GM21423 (cell line): ENCODE data around the gene OSBPL6.
"Not testable (repeated sequence)": the region's sequence is repeated elsewhere in the genome, so short reads cannot be mapped to it uniquely, and the experiment has no call there.

Experiments used
- ATAC-seq: cut with Tn5 transposase; IDR thresholded peaks from one replicate; pipeline ENCODE4 v1.9.1; 2021; ENCODE audit warnings: mild to moderate bottlenecking, moderate library complexity; ENCODE audit not compliant: unreplicated experiment

Gene OSBPL6

DNA sequence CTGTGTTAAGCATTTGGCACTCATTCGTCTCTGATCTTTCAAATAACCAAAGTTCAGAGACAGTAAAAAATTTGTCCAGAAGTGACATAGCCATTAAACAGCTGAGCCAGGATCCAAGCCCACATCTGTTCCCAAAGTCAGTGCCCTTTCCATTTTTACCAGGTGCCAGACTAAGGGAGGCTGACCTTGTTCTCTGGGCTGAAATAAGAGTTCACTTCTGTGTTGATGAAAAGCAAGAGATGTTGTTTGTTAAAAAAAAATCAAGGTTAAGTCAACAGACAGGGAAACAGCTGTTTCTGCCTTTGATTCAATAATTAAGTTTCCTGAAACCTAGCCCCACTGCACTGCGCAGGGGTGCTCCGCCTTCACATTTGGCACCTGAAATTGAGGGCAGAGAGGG, 139.5 kb downstream of the OSBPL6 start:
- no peak for ATAC-seq

- ATAC-seq, result no peak
These were observed 140.9 kb downstream of the OSBPL6 start for GRCh38 chr2:178335230-178335629.

DNA sequence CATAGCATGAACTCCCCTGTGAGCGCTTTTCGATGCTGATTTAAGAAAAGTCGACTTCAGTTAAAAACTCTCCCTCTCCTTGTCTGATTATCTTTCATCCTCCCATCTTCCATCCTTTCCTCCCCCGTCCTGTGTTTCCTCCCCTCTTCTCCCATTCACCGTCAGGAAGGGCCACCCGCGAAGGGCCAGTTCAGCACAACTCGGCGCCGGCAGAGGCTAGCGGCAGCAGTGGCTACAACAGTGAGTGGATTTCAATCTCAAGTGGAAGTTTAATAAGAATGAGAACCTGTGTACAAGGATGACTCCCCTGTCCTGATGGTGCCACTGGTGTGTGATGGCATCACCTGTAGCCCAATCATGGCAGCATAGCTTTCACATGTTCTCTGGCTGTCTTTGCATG, 149.8 kb downstream of the OSBPL6 start:
- ATAC-seq, result no peak

- no peak for ATAC-seq
These were observed 151.6 kb downstream of the OSBPL6 start for GRCh38 chr2:178345951-178346350.

DNA sequence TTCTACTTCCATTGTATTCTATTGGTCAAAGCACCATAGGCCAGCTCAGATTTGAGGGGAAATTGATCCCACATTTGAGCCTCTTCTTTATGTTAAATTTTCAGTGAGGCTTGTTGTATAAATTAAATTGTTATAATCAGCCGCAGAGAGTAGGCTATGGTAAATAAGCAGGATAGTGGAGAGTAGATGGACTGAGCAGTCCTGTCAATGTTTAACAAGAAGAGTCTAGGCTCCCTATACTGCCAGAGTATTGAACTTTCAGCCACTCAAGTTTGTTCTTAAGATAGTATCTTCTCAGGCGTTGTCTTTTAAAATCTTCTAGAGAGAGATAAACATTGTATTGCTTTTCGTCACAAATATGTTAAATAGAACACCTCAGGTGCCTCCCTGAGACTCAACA, 155.7 kb downstream of the OSBPL6 start:
- no peak for ATAC-seq

DNA sequence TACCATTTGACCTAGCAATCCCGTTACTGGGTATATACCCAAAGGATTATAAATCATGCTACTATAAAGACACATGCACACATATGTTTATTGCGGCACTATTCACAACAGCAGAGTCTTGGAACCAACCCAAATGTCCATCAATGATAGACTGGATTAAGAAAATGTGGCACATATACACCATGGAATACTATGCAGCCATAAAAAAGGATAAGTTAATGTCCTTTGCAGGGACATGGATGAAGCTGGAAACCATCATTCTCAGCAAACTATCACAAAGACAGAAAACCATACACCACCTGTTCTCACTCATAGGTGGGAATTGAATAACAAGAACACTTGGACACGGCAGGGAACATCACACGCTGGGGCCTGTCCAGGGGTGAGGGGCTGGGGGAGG, 163.4 kb downstream of the OSBPL6 start:
- ATAC-seq, result not testable (repeated sequence)

GRCh38 chr2:178359192-178359912, 165.0 kb downstream of the OSBPL6 start:
- no peak for ATAC-seq

DNA sequence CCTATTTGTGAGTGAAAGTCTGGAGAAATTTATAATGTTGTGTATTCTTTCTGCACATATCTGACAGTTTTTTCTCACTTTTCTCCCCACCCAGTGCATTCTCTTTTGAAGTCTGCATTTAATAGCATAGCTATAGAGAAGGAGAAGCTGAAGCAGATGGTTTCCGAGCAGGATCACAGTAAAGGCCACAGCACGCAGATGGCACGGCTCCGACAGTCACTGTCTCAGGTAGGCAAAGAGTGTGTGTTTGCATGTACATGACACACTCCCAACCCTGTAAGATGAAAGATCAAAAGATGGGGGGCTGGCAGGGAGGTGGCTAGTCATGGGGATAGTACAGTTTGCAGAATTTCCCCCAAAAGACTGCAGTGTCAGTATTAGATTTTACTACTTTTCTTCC, 167.3 kb downstream of the OSBPL6 start:
- ATAC-seq, result no peak

DNA sequence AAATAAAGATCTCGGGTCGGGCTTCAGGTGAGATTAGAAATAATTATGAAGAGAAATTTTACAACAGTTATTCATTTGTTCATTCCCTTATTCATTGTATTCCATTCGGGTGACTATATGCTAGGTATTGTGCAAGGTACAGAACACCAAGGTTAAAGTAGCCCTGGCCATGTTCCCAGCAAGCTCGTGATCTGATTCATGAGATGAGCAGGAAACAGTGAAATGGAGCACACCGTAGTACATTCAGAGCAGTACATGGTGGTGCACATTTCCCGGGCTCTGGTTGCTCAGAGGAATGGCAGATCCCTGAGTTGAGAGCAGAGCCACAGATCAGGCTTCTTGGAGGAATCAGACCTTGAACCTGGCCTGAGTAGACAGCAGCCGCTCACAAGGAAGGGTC, 168.9 kb downstream of the OSBPL6 start:
- no peak for ATAC-seq

GRCh38 chr2:178365116-178365515, 170.8 kb downstream of the OSBPL6 start:
- ATAC-seq, result no peak

DNA sequence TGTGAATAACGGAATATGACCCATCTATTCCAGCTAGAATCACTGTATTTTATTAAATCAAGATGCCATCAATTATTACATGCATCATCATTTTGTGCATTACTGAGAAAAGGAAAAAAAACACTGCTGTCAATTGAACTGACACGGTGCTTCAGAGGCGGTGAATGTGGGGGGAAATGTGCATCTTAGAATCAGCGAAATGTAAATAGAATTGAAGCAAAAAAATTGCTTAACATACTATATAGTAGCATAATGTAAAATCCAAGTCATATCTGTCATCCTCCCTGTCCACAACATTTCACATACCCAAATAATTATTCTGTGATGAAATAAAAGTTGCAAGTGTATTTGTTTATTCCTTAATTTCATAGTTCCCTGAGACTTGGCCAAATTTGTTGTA, 172.1 kb downstream of the OSBPL6 start:
- no peak for ATAC-seq

- no peak for ATAC-seq
These were observed 173.0 kb downstream of the OSBPL6 start for GRCh38 chr2:178367344-178367743.

- no peak for ATAC-seq
These were observed 180.6 kb downstream of the OSBPL6 start for GRCh38 chr2:178374865-178375264.

DNA sequence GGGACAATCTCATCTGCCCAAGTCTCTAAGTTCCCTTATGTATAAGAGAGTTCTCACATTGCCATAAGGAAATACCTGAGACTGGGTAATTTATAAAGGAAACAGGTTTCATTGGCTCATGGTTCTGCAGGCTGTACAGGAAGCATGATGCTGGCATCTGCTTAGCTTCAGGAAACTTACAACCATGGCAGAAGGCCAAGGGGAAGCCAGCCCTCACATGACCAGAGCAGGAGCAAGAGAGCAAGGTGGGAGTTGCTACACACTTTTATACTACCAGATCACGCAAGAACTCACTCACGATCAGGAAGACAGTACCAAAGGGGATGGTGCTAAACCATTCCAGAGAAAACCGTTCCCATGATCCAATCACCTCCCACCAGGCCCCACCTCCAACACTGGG, 182.7 kb downstream of the OSBPL6 start:
- ATAC-seq, result no peak

GRCh38 chr2:178379162-178380004, 185.1 kb downstream of the OSBPL6 start:
- no peak for ATAC-seq

DNA sequence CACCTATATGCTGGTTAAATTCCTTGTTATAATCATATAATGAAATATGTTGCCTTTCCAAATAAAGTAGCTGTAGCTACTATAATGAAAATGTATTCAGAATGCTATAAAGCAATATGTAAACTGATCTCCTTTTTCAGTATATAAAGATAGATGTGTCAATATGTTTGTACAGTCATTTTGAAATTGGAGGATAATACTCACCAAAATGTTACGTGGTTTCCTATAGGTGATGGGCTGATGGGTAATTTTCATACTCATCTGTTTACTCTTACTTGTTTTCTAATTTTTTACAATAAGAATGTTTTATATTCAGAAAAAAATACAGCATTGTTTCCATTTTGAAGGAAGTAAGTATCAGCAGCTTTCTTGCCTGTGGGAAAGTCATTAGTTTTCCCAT, 186.5 kb downstream of the OSBPL6 start:
- no peak for ATAC-seq

GRCh38 chr2:178383718-178384117, 189.4 kb downstream of the OSBPL6 start:
- ATAC-seq, result no peak

- no peak for ATAC-seq
These were observed 191.4 kb downstream of the OSBPL6 start for GRCh38 chr2:178385595-178386148.

DNA sequence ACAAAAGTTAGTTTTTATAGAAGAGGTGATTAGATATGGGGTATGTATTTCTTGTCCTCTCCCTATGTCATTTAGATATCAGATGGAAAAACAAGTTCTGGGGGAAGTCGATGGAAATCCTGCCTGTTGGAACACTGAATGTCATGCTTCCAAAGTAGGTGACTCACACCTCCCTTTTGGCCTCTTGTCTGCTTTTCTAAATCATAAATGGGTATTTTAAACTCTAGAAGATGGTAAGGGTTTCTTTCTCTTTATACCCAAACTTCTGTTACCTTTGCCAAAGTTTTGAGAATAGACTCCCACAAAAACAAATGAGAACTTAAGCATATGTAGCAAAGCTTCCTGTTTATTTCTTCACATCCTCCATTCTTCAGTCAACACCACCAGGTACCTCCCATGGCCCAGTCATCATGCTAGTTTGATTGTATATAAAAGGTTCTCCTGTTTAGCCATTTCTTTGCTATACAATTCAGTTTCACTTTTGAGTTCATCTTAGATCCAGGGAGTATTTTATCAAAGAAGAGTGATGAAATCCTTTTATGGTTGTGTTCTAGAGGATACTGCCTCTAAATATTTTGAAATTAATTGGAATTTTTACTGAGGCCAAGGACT, 192.8 kb downstream of the OSBPL6 start:
- no peak for ATAC-seq

GRCh38 chr2:178388287-178388686, 194.0 kb downstream of the OSBPL6 start:
- ATAC-seq, result no peak

GRCh38 chr2:178391701-178392100, 197.4 kb downstream of the OSBPL6 start:
- ATAC-seq, result no peak

GRCh38 chr2:178392215-178392614, 197.9 kb downstream of the OSBPL6 start:
- no peak for ATAC-seq
